T follicular helper cell (primary cell): ENCODE data around the gene TPSD1.

Source experiments
- DNase-seq: peaks from one replicate; pipeline ENCODE4 v3.0.0-alpha.2; 2020; ENCODE audit warnings: low read depth

The TPSD1 gene

DNA sequence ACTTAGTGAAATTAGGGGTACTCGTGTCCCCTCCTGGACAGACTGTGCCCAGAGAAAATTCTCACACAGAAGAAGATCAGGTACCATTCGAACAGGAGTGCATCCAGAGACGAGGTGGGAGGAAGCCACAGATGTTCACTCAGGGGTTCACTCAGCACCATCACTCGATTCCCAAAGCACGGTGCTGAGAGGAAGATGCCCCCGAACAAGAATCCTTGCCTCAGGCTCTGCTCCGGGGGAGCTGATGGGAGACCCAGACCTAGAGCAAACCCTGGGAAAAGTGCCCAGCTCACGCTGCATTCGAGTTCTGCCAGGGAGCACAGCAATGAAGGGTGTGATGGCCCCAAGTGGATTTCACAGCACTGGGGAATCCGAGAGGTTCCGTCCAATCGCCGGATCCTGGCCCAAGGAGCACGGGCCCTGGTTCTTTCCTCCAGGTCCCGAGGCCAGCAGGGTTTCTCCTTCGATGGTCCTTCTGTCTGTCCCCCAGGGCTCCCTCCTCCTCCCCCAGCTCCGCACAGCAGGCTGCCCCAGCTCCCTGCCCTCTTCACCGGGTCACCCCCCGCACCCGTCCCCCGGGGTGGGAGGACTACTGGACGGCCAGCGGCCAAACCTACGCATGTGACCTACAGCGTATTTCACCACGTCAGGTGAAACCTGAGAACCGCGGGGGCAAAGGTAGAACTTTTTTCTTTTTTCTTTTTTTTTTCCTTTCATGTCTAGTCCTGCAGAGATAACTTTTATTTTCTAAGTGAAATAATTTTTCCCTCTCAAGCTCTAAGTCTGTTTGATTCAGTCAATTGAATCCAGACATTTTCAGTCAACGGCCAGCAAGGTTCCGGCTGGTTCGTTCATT lies 43.4 kb downstream of the TPSD1 start:
- DNase-seq = no peak

DNA sequence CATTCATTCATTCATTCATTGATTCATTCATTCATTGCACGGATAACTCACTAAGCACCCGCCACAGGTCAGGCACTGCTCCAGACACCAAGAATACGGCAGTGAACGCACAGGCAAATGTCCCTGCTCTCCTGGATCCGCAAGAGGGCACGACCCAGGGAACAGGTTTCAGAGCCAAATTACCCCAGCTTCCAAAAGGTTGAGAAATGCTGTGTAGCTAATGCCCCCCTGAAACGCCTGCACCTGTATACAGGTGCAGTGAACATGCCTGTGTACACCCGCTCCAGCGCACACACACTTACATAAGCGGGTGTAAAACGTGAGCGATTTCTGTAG lies 44.0 kb downstream of the TPSD1 start:
- no peak for DNase-seq

DNA sequence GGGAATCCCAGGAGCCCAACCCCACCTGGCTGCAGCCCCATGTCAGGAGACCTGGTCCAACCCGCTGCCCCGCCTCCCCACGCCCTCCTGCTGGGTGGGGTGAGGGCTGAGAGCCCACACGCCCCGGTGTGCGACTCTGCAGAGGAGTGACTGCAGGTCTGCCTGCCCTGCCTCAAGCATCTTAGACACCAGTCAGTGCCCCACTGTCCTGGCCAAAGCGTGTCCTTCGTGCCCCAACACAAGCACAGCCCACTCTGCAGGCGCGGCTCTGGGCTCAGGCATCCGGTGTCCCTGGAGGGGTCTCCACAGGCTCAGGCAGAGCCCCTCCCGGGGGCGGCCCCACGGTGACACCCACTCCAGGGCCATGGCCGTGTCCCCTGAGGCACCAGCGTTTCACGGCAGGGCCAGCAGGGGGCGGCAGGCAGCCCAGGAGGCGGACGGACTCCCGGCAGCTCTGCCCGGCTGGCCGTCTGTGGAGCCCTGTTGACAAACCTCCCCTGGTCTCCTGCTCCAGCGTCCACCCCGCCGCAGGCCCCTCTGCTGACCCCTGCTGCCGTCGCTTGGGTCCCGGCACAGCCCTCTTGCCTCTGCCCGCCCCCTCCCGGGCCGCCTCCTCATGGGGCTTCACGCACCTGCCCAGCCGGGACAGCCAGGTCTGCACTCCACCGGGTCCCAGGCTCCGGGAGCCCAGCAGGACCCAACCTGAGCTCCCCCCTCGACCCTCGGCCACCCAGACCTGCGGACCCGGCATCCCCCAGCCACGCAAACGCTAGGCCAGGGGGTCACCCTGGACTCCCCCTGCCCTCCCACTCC lies 45.0 kb downstream of the TPSD1 start:
- peak; percentile 57 for DNase-seq

DNA sequence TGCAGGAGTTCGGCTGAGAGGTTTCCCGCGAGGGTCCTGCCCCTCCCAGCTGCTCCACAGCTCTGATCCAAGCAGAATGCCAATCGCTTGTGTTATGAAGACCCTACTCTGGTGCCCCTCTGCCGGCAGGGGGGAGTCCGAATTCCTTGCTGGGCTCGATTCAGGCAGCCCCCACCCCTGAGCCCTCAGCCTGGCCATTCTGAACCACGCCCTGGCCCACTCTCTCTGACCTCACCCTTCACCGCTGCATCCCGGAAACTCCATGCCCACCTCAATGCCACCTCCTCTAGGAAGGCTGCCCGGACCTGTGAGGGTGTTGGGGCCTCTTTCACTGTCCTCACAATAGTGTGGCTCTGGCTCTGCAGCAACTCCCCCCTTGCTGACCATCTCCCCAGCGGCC lies 45.7 kb downstream of the TPSD1 start:
- DNase-seq = no peak

DNA sequence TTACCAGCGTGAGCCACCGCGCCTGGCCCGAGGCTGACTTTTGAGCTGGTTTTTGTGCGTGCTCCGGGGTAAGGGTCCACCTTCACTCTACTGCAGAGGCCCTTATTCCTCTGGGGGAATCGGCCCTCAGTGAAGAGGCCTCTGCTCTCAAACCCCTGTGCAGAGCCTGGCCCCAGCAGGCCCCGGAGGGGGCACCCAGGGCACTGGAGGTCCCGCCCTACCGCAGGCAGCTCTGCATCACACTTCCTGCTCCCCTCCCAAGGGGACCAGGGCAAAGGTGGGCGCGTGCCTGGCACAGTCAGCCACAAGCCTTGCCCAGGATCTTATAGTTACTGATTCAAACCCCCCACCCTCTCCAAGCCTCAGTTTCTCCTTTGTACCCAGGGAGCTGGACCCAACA lies 50.0 kb downstream of the TPSD1 start:
- DNase-seq = no peak

DNA sequence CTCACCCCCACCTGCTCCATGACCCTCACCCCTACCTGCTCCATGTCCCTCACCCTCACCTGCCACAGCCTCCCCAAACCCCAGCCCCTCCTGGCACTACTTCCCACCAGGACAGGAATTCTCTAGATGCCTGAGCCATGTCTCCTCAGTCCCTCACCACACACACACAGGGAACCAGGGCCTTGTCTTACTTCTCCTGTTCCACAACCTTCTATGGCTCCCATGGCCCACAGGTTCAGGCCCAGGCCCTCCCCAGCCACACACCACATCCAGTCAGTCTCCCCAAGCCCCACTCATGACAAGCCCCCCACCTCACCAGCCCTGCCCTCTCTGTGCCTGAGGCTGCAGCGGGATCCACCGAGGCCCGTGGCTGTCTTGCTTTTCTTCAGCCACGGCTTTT lies 50.5 kb downstream of the TPSD1 start:
- DNase-seq = no peak

DNA sequence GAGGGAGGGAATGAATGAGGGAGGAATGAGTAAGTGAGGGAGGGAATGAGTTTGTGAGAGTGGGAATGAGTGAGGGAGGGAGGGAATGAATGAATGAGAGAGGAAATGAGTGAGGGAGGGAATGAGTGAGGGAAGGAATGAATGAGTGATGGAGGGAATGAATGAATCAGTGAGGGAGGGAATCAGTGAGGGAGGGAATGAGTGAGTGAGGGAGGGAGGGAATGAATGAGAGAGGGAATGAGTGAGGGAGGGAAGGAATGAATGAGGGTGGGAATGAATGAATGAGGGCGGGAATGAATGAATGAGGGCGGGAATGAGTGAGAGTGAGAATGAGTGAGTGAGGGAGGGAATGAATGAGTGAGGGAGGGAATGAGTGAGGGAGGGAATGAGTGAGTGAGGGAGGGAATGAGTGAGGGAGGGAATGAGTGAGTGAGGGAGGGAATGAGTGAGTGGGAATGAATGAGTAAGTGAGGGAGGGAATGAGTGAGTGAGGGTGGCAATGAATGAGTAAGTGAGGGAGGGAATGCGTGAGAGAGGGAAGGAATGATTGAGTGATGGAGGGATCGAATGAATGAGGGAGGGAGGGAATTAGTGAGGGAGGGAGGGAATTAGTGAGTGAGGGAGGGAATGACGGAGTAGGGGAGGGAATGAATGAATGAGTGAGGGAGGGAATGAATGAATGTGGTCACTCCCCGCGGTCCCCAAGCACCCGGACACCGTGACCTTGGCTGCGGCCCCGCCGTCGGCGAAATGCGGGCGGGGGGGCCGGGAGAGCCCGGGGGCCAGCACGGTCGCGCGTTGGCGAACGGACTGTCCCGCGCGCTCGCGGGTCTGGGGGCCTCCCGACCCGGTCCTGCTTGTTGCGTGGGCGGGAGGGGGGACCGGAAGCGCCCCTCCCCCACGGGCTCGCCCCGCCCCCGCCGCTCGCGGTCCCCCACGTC lies 52.4 kb downstream of the TPSD1 start:
- no peak for DNase-seq
